ENCODE data around the gene RIC8B.

DNA sequence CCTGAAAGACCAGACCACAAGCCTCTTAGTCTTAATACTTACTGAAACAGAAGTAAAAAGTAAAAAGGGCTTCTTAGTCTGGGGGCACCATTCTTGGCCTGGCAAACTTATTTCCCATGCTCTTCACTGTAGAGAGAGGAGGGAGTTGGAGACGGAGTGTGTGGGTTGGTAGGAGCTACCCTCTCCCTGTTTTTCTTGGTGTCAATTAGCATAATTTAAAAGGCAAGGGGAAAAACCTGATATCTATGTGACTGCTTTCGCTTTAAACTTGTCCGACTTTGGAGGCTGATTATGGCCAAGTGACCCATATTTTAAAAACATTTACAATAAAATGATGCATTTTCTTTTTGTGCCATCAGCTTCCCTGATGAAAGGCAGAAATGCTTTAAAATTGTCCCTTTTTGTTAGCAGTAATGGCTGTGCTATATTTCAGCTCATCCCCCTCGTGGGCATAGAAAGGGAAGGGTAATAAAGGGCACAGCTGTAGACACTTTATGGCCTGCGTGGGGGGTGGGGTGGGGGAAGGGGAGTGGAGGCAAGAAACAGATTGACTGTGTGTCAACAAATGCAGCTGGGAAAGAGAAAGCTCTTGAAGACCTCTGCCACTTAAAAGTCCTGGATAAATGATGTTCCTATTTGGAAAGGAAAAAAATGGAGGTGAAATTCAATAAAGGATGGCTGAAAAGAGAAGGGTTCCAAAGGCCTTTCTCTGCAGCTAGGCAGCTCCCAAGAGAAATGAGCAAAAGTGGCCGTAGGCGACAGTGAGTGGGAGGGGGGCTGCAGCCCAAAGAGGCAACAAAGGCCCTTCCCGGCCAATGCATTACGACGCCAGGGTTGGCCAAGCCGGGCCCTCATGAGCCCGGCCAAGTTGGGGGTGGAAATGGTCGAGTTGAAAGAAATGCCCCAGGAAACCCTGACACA, 123.8 kb downstream of the RIC8B start:
- TF ChIP-seq, protein P1, sequence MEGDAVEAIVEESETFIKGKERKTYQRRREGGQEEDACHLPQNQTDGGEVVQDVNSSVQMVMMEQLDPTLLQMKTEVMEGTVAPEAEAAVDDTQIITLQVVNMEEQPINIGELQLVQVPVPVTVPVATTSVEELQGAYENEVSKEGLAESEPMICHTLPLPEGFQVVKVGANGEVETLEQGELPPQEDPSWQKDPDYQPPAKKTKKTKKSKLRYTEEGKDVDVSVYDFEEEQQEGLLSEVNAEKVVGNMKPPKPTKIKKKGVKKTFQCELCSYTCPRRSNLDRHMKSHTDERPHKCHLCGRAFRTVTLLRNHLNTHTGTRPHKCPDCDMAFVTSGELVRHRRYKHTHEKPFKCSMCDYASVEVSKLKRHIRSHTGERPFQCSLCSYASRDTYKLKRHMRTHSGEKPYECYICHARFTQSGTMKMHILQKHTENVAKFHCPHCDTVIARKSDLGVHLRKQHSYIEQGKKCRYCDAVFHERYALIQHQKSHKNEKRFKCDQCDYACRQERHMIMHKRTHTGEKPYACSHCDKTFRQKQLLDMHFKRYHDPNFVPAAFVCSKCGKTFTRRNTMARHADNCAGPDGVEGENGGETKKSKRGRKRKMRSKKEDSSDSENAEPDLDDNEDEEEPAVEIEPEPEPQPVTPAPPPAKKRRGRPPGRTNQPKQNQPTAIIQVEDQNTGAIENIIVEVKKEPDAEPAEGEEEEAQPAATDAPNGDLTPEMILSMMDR (conservative IDR thresholded peaks at IDR 0.05; ENCODE audit: low read length), result no peak
- no peak for TF ChIP-seq EZH2phosphoT487 (IDR thresholded peaks at IDR 0.05; ENCODE audit: borderline replicate concordance)
